K562 (cell line): ENCODE measurements around the gene WDR46. TPM values are rescaled to one million over a fixed set of nuclear protein-coding genes. Genes with fewer than 3 reads are reported as not detected.

ENCODE experiments used
- EHMT2 ChIP-seq: fragments of 450-650 bp; IDR thresholded peaks from 2 replicates; pipeline ENCODE4 v1.6.1; 2018; ENCODE audit warnings: antibody characterized with exemption
- JUN ChIP-seq, 2 experiments: sonication (generic) in 1 of 2; formaldehyde crosslinking in 1 of 2; IDR thresholded peaks; 2 replicates each; pipeline versions ENCODE4 v1.6.1 to v1.8.0; 2012 to 2022; ENCODE audit warnings: borderline replicate concordance in 2 of 2, mild to moderate bottlenecking in 2 of 2, improper control_type of control experiment in 1 of 2, low read depth in 1 of 2, low read length in 1 of 2, missing genetic modification reagents in 1 of 2
- KDM1A ChIP-seq, 2 experiments: fragments of 450-650 bp; IDR thresholded peaks; 2 replicates each; pipeline ENCODE4 v1.6.1; 2016; ENCODE audit warnings: mild to moderate bottlenecking in 2 of 2
- KLF1 ChIP-seq: fragments of 450-650 bp; IDR thresholded peaks from 2 replicates; pipeline ENCODE4 v1.6.1; 2016; ENCODE audit warnings: missing genetic modification characterization, missing compliant biosample characterization
- MAFG ChIP-seq: fragments of 450-650 bp; conservative IDR thresholded peaks from 2 replicates; pipeline ENCODE4 v1.6.1; 2016; ENCODE audit warnings: missing genetic modification characterization, missing compliant biosample characterization
- MAFK ChIP-seq: IDR thresholded peaks from 2 replicates; pipeline ENCODE4 v1.6.1; 2011; ENCODE audit warnings: low read length, improper control_type of control experiment
- MCM5 ChIP-seq: fragments of 450-650 bp; IDR thresholded peaks from 2 replicates; pipeline ENCODE4 v1.6.1; 2016; ENCODE audit warnings: low read depth
- NCOR1 ChIP-seq: fragments of 450-650 bp; IDR thresholded peaks from 2 replicates; pipeline ENCODE4 v1.6.1; 2016; ENCODE audit warnings: mild to moderate bottlenecking, moderate library complexity
- RNF2 ChIP-seq: sonication (generic); IDR thresholded peaks from 2 replicates; pipeline ENCODE4 v1.6.1; 2016
- SP1 ChIP-seq: sonication (generic); formaldehyde crosslinking; IDR thresholded peaks from 2 replicates; pipeline ENCODE4 v1.8.1; 2022; ENCODE audit warnings: mild to moderate bottlenecking, missing genetic modification reagents
- TBP ChIP-seq: optimal IDR thresholded peaks from 2 replicates; pipeline ENCODE3; 2011; ENCODE audit warnings: low read depth, low read length, improper control_type of control experiment
- ZBTB40 ChIP-seq, 2 experiments: fragments of 450-650 bp in 1 of 2; sonication (generic) in 1 of 2; formaldehyde crosslinking in 1 of 2; IDR thresholded peaks; 2 replicates each; pipeline versions ENCODE4 v1.7.1 to v1.9.0; 2016 to 2022; ENCODE audit warnings: inconsistent platforms in 1 of 2, mild to moderate bottlenecking in 1 of 2, missing genetic modification reagents in 1 of 2
- ZNF280A ChIP-seq: fragments of 450-650 bp; IDR thresholded peaks from 2 replicates; pipeline ENCODE4 v1.6.1; 2018; ENCODE audit warnings: mild to moderate bottlenecking, low read depth; ENCODE audit not compliant: partially characterized antibody
- ZNF311 ChIP-seq: fragments of 250-450 bp; sonication (Bioruptor Pico); IDR thresholded peaks from 2 replicates; pipeline ENCODE4 v1.4.0; 2020; ENCODE audit warnings: mild to moderate bottlenecking, moderate library complexity
- ZNF740 ChIP-seq, 3 experiments: fragments of 200-800 bp in 1 of 3; sonication (Bioruptor generic) in 1 of 3; sonication (generic) in 1 of 3; formaldehyde crosslinking in 1 of 3; IDR thresholded peaks; 2 replicates each; pipeline versions ENCODE4 v1.6.1 to v1.8.0; 2016 to 2022; ENCODE audit warnings: mild to moderate bottlenecking in 2 of 3, missing compliant biosample characterization in 2 of 3, missing genetic modification characterization in 2 of 3, missing genetic modification reagents in 1 of 3
- polyA plus RNA-seq, 8 experiments: library from polyadenylated mRNA; depleted of rRNA in 4 of 8; stranded (reverse) in 5 of 8; unstranded in 3 of 8; fragments of >200 nt; fragmentation: Nextera tagmentation in 2 of 8; fragmentation: Illumina TruSeq in 1 of 8; extraction: Ambion mirVana in 2 of 8; extraction: Trizol in 1 of 8; gene quantifications; 2 replicates each; pipeline versions ENCODE4 v1.2.1 to v1.2.3, GENCODE V29; 2011 to 2014; ENCODE audit warnings: inconsistent platforms in 1 of 8, missing spikeins in 1 of 8
- total RNA-seq, 7 experiments: library from RNA; depleted of rRNA in 6 of 7; stranded (reverse); fragments of >200 nt in 6 of 7; fragmentation: Illumina TruSeq in 2 of 7; extraction: Trizol in 2 of 7; gene quantifications; 2 replicates each; pipeline versions ENCODE4 v1.2.1 to v1.2.3, GENCODE V29; 2011 to 2021; ENCODE audit warnings: low replicate concordance in 1 of 7

Gene WDR46
- total and polyA plus RNA-seq, 9 of the 15 experiments (the other 6 are each of a cell fraction or from before 2014, with no cell fraction given), result 8.9 to 146 (median 93.1) TPM

GRCh38 chr6:33276864-33277662 lies 12.0 kb downstream of the WDR46 start, which contains the start of gene B3GALT4 (continued):
- no peak for TF ChIP-seq ZNF280A
- peak; percentile 87 for TF ChIP-seq ZBTB40 (IDR thresholded peaks at IDR 0.05)
- no peak for TF ChIP-seq ZBTB40 (CRISPR knock-in tag; IDR thresholded peaks at IDR 0.05)
- no peak for TF ChIP-seq MAFK
- TF ChIP-seq MAFG (tag), result no peak
- TF ChIP-seq KDM1A (IDR thresholded peaks at IDR 0.05), result peak in 1 of 2 experiments; percentile 38; a peak in 1 of 4 replicates
- TF ChIP-seq MCM5, result no peak
- TF ChIP-seq KLF1, result peak; percentile 94
- peak; percentile 59; the same call in 1 of the 2 replicates for TF ChIP-seq JUN (IDR thresholded peaks at IDR 0.05; ENCODE audit: borderline replicate concordance, low read depth, low read length)
- TF ChIP-seq JUN (CRISPR knock-in tag; IDR thresholded peaks at IDR 0.05; ENCODE audit: borderline replicate concordance), result no peak
- TF ChIP-seq RNF2, result peak; percentile 90
- no peak for TF ChIP-seq TBP
- peak; percentile 74 for TF ChIP-seq NCOR1
- no peak for TF ChIP-seq ZNF311 (CRISPR knock-in tag)
- TF ChIP-seq EHMT2, result 0 out of 2 replicates have a peak, but pooled peaks have one; percentile 38
- peak; percentile 77 for TF ChIP-seq ZNF740 (CRISPR knock-in tag; IDR thresholded peaks at IDR 0.05)
- TF ChIP-seq ZNF740 (tag; IDR thresholded peaks at IDR 0.05), result no peak; a peak in 1 of 4 replicates
- peak; percentile 85 for TF ChIP-seq SP1 (CRISPR knock-in tag)
